COR-L47 (cell line): ENCODE measurements around the gene HOXB8.
A peak's percentile ranks its signal among the peaks of the same experiment; 100 is the strongest.

Experiments
- DNase-seq: peaks from one replicate; lab custom pipeline; 2025; lab: John Stamatoyannopoulos, UW

HOXB8 gene

GRCh38 chr17:48637323-48638260 lies 22.5 kb upstream of the HOXB8 start:
- DNase-seq, result no peak

- no peak for DNase-seq
Observed at GRCh38 chr17:48636177-48637018, 21.3 kb upstream of the HOXB8 start.

- no peak for DNase-seq
Observed at GRCh38 chr17:48634493-48635208, 19.6 kb upstream of the HOXB8 start.

GRCh38 chr17:48633266-48633677 lies 18.2 kb upstream of the HOXB8 start:
- DNase-seq, result no peak

- no peak for DNase-seq
Observed at GRCh38 chr17:48632579-48633265, 17.6 kb upstream of the HOXB8 start.

GRCh38 chr17:48631693-48632578 lies 16.8 kb upstream of the HOXB8 start:
- no peak for DNase-seq

GRCh38 chr17:48630925-48631692 lies 16.0 kb upstream of the HOXB8 start:
- DNase-seq, result no peak

- no peak for DNase-seq
Observed at GRCh38 chr17:48630009-48630924, 15.2 kb upstream of the HOXB8 start.

- DNase-seq, result no peak
Observed at GRCh38 chr17:48629411-48629759, 14.3 kb upstream of the HOXB8 start.

GRCh38 chr17:48628649-48629410 lies 13.7 kb upstream of the HOXB8 start:
- no peak for DNase-seq

- no peak for DNase-seq
Observed at GRCh38 chr17:48627623-48628521, 12.8 kb upstream of the HOXB8 start.

GRCh38 chr17:48627118-48627597 lies 12.1 kb upstream of the HOXB8 start:
- no peak for DNase-seq

- peak; percentile 24 for DNase-seq
Observed at GRCh38 chr17:48626245-48627117, 11.4 kb upstream of the HOXB8 start, which contains the start of gene HOXB9. HOXB9 (minus strand) TSS chr17:48626358; CDS start chr17:48626269, 89 bp downstream.

- DNase-seq, result peak; percentile 40
Observed at GRCh38 chr17:48625495-48626244, 10.6 kb upstream of the HOXB8 start.
